COLO668 (cell line): Measurements from ENCODE around the gene CDC123.
"Not testable (repeated sequence)": the region's sequence is repeated elsewhere in the genome, so short reads cannot be mapped to it uniquely, and the experiment has no call there.

Experiments
- DNase-seq: peaks from one replicate; lab custom pipeline; 2025; ENCODE audit not compliant: unreplicated experiment; lab: John Stamatoyannopoulos, UW

The CDC123 gene, protein sequence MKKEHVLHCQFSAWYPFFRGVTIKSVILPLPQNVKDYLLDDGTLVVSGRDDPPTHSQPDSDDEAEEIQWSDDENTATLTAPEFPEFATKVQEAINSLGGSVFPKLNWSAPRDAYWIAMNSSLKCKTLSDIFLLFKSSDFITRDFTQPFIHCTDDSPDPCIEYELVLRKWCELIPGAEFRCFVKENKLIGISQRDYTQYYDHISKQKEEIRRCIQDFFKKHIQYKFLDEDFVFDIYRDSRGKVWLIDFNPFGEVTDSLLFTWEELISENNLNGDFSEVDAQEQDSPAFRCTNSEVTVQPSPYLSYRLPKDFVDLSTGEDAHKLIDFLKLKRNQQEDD

DNA sequence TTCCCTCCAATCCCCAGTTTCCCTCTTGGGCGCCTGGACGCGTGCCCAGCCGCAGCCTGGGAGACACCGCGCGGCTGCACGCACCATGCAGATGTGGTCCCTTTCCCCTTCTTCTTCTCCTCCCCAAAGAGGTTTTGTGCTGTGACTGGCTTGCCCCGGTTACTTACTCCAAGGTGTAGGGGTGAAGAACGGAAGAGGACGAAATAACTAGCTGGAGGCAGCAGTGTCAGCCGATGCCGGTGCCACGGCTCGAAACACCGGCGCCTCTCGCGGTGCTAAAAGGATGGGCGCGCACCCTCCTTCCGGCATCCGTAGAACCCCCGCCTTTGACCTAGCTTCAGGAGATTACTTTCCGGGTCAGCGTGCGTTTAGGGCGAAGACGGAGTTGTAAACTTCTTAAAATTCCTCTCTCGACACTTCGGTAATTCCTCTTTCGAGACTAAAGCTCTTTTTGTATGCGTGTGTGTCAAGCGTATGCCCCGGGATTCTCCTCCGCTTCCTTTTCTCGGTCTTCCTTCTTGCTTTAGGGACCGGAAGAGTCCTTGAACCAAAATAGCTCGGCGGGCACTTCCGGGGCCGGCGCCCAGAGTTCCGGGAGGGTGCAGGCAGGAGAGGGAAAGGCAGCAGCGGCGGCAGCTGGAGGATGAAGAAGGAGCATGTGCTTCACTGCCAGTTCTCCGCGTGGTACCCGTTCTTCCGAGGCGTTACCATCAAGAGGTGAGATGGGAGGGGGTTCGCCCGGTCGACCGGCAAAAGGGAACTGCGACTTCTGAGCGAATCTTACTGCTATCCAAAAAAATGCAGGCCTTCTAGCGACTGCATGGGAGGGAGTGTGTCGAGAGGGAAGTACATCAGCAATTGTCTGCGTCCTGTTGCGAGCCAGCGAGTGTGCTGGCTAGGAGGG, at the start of gene CDC123, which contains the start of gene NUDT5:
Gene CDC123 (plus strand): TSS at position 586 of the 904 bp plus-strand sequence. CDS start 58 bp downstream, at position 644.
Gene NUDT5 (minus strand): TSS at position 289 of the 904 bp plus-strand sequence. CDS start 9,600 bp downstream, outside the sequence.
- peak; percentile 83 for DNase-seq

DNA sequence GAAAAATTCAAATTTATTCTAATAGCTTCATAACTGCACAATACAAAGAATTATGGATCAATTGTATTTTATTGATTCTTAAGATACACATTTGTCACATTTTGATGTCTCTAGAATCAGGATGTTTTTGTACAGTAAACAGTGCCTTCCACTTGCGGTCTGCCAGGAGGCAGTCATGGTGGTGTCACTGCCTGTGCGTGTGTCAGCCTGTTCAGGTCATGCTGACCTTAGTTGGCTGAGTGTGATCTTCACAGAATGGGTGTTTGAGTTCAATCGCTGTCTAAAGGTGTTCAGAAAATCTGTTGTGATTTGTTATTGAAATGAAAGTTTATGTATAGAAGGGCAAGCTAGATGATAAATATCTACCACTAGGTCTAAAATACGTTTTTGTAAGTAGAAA, 45.8 kb upstream of the CDC123 start:
- no peak for DNase-seq

DNA sequence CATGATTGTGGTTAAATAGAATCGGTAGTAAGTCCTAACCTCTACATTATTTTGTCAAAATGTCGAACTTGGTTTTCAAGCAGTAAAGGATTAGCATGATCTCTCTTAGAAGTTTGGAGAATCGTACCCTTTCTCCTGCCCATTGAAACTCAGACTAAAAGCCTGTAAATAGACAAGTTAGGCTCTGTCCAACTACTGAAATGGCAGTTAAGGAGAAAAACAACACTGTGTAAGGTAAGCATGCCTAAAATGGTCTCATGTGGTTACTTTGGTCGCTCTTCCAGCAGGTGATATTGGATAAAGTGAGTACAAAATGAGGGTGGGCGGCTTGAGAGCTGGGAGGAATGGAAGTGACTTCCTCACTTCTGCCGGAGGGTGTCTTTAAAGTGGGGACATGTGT, 41.5 kb upstream of the CDC123 start:
- no peak for DNase-seq

DNA sequence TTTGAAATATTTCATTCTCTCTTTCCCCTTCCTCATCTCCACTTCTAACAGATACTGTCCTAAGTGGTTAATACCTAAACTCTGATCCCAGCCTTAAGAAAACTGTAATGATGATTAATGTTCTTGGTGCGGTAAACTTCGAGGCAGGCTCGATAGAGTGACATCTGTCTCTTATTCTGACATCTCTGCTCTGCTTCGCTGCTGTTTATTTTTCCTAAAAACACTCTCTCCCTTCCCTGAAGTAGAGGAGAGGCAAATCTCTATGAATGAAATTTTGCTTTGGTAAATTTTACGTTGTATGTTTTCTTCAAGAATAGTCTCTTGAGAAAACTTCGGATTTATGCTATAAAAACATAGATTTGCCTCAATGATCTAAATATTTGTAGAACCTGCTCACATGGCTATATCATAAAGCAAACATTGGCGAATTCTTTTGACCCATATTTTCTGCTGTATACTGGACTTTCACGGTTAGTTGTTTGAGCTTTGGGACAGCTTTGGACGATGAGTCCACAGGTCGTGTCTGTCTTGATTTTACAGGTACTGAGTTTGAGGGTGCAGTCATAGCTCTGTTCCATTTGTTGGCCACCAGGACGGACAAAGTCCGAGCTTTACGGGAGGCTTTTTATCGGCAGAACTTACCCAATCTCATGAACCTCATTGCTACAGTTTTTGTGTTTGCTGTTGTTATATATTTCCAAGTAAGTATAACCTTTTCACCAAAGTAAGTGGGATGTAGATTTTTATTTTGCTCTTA, 39.4 kb upstream of the CDC123 start:
- DNase-seq, result no peak

DNA sequence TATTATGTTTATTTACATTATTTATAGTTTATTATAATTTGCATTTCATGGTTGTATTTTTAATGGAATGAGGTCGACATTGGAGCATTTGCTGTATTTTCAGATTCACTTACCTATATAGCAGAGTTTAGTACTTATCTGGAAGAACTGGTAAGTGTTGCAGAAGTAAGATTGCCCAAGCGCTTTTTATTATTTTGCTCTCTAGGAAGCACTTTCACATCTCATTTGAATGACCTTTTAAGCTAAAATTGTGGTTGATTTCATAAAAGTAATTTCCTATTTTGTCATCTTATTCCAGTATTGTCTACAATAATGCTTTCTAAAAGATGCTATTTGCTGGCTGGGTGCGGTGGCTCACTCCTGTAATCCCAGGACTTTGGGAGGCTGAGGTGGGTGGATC, 37.9 kb upstream of the CDC123 start:
- no peak for DNase-seq

DNA sequence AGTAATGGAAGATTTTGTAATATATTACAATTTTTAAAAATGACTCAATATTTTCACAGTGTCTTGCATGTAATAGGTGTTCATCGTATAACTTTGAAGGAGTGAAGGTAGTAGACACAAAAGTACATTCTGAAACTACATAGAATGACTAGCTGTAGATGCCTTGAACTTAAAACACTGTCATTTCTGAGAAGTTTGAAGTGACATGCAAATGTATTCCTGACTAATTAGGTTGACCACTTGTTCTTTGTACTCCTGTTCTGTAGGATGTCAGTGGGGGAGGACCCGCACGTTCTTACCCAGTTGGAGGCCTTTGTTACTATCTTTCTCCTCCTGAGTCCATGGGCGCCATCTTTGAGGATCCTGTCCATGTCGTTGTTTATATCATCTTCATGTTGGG, 35.3 kb upstream of the CDC123 start:
- DNase-seq, result no peak

DNA sequence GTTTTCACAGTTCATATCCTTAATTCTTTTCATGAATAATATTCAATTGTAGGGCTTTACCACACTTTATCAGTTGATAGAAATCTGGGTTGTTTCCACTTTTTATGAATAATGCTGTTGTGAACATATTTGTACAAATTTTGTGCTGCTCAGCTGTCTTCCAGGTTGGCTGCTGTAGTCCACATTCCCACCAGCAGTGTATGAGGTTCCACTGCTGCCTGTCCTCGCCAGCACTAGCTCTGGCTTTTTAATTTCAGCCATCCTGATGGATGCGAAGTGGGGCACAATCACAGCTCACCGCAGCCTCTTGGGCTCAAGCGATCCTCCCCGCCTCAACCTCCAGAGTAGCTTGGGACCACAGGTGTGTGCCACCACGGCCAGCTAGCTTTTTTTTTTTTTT, 33.1 kb upstream of the CDC123 start:
- DNase-seq, result no peak

DNA sequence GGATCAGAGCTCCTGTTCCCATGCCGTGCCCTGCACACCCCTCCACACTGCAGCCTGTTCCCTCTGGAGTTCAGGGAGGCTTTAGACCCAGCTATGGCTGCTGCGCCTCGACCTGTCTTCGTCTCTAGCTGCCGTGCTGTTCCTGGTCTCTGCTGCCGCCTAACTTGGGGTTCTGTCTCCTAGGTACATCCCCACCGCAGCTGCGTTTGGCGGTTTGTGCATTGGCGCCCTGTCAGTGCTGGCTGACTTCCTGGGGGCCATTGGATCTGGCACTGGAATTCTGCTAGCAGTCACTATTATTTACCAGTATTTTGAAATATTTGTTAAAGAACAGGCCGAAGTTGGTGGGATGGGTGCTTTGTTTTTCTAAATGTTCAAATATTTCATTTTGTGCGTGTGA, 31.9 kb upstream of the CDC123 start:
- no peak for DNase-seq

DNA sequence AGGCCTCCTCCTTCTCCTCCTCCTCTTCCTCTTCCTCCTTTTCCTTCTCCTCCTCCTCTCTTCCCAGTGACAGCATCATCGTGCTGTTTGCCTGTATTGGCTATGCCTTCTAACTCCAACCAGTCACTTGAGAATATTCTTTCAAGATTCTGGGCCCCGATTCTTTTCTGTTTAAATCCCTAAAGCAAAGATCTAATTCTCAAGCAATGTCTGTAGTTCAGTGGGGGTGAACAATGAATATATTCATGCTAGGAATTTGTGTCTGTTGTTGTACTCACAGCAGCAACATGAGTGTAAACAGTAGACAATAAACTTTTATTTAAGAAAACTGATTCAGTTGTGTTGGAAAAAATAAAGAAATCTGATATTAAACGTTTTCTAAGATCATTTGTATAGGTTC, 31.0 kb upstream of the CDC123 start:
- DNase-seq, result no peak

DNA sequence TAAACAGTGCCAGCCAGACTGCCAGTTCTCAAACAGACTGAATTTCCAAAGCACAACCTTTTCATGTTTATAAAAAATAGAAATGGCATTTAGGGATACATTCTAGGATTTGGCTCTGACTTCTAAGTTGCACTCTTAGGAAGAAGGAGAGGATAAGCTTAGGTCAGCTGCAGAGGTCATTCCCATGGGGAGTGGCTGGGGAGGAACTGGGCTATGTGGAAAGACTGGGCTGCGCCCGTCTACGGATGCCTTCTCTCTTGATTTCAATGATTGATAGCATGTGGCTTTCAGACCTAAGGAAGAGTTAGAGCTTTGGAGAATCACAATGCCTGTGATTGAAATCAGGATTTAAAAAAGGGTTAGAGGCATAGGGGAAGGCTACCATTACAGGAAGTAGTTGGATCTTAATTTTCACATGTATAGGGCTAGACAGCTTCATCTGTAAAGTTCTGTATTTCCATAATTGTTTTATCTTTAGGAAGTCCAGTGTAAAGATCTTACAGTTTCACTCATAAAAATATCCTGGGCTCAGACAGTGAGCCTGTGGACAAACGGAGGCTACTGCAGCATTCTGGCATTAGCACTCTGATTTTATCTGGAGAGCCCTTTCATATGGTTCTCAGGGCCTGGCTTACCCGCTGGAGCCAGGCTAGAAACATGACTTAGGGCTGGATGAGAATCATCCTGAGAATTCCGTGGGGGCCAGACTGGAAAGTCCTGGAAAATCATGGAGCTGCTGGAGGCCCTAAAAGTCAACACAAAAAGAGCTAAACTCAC, 29.8 kb upstream of the CDC123 start:
- no peak for DNase-seq

DNA sequence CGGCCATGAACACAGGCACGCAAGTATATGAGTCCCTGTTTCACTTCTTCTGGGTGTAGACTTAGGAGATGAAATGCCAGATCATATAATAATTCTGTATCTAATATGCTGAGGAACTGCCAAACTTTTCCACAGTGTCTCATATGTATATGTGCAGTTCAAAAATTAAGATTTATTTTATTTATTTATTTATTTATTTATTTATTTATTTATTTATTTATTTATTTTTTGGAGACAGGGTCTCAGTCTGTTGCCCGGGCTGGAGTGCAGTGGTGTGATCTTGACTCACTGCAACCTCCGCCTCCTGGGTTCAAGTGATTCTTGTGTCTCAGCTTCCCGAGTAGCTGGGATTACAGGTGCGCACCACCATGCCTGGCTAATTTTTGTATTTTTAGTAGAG, 24.5 kb upstream of the CDC123 start:
- DNase-seq, result not testable (repeated sequence)

DNA sequence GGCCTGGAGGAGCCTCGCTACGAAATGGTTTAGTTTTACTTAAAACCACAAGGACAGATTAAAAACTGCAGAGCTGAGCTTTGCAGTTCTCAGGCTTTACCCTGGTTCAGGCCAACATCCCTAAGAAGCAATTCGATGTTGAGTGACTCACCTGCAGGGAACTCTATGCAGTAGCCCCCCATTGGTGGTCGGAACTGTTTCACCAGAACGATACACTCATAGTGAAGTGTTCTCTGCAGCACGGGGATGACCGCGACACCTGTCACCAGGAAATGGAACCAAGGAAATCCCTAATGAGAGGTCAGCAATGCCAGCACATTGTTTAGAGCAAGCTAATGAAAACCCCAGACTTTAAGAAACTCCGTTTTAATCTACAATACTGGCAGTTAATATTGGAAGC, 18.3 kb upstream of the CDC123 start:
- DNase-seq, result no peak

DNA sequence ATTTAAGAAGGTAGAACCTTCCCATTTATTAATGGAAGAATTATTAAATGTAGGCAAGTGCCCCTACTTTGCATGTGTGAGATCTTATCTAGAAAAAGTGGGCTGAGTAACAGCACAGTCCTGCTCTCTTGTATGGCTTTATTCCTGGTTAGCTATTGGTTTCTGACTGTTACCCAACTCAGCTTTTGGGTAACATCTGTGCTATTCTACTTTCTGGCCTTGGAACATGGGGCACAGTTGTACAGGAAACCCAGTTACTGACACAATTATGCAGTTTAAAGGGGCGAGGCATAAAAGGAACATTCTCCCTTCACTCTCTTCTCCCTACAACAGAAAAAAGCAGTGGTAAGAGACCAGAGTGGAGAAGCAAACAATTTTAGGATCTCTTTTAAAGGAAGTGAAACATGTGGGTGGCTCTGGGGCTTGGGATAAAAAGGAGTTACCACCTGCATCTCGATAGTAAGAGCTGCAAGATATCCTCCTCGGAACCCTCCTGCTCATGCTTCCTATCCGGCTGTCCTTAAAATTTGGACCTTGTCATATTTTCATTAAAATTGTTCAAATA, 16.3 kb upstream of the CDC123 start:
- no peak for DNase-seq

DNA sequence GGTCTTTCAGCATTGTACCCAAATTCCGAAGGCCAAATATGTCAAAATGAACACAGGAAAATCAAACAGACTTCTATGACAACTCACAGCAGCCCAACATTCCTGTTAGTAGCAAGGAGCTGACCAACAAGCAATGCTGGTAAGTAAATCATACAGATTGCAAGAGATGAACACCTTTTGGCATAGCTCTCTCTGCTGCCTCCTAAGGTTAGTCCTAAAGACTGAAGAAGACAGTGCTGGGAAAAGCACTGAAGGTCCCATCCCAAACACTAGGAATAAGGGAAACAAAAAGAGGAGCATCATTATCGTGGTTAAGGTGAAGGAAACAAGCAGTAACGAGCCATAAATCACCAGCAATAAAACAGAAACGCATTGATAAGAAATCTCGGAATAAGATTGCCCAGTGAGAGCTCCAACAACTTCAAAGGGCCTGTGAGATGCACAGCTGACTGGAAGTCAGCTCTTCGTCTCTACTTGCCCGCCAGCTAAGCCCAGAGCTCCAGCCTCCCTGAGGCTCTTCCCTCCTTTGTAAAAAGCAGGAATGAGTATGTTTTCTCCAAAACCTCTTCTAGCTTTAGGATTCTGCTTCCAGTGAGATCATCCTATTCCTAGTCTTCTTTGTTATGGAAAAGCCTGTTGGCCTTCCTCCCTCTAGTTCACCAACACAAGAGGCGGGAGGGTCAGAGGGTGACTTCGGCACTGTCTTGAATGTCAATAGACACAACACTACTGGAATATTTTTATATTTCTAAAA, 15.6 kb upstream of the CDC123 start:
- no peak for DNase-seq

DNA sequence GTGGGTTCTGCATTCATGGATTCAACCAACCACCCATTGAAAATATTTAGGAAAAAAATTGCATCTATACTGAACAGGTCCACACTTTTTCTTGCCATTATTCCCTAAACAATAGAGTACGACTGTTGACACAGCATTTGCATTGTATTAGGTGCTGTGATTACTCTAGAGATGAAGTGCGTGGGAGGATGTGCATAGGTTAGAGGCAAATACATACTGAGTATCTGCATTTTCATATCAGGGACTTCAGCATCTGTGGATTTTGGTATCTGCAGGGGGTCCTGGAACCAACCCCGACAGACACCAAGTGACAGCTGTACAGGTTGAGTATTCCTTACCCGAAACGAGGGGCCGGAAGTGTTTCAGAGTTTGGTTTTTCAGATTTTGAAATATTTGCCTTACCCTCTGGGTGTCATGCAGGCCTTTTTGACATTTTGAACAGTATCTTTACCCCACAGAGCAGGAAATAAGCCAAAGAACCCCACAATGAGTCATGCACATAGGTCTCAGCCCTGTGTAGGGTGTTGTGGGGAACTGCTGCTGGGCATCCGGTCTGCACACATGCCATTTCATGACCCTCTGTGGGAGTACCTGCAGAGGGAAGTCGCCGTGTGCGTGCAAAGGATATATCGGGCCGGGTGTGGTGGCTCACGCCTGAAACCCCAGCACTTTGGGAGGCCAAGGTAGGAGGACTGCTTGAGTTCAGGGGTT, 14.8 kb upstream of the CDC123 start:
- no peak for DNase-seq

DNA sequence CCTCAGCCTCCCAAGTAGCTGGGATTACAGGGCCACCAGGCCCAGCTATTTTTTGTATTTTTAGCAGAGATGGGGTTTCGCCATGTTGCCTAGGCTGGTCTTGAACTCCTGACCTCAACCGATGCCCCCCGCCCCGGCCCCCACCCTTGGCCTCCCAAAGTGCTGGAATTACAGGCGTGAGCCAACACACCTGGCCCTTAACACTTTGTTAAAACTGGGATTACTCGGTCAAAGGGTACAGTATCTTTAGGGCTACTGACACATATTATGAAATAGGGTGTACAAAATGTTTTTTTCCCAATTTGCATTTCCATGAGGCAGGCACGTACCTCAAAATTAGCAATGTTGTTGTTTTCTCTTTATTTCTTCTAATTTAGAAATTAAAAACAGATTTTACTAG, 11.8 kb upstream of the CDC123 start:
- DNase-seq, result no peak

DNA sequence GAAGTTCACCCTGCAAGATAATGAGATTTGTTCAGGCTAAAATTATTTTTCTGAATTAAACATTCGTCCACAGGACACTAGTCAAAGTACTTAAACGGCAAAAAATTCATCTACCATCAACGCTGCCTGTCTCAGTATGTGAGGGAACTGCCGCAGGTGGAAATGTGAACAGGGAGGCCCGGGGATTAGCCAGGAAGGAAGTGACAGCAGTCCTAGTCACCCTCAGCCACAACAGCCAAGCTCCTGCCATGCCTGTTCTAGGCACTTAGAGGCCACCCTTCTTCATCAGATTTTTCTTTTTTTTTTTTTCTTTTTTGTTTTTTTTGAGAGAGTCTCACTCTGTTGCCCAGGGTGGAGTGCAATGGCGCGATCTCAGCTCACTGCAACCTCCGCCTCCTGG, 9.7 kb upstream of the CDC123 start:
- no peak for DNase-seq

DNA sequence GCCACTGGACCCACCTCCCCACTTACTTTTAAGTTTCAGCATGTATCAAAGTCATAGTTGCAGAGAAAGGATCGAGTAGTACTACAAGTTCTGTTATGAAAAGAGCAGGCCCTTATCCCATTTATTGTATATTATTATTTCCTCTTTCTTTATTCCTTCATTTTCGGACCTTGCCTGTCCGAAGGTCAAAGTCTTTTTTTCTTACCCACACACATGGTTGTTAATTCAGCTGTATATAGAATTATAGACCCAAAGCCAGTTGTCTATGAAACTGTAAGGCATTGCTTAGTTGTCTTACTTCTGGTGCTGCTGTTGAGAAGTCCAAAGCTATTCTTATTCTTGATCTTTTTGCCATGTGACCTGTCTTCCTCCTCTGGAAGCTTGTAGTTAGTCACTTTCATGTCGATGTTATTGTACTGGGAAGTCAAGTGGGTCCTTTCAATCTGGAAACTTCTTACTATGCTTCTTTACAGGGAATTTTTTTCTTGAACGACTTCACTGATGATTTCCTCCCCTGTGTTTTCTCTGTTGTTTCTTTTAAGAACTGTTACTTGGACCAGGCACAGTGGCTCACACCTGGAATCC, 8.6 kb upstream of the CDC123 start:
- DNase-seq, result no peak

DNA sequence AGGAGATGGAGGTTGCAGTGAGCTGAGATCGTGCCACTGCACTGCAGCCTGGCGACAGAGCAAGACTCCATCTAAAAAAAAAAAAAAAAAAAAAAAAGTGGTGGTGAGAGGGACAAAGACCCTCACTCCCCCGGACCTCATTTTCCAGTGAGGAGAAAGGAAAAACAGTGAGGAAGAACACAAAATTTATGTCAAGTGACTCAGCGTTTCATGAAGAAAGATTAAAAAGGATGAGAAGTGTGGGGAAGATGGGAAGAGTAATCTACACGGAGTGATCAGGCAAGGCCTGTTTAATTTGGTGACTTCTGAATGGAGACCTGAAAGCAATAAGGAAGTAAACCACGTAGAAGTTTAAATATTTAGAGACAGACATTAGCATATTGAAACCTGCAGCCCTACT, 7.3 kb upstream of the CDC123 start:
- no peak for DNase-seq
